Keratinocyte (primary cell): Measurements from ENCODE around the gene SUGCT.

Source experiments
- EZH2 ChIP-seq: IDR thresholded peaks from one replicate; pipeline ENCODE4 v1.6.1; 2012; ENCODE audit warnings: inconsistent platforms, mild to moderate bottlenecking, low read length, moderate library complexity
- TF ChIP-seq, protein P1 (sequence below), 3 experiments: IDR thresholded peaks in 1 of 3; conservative IDR thresholded peaks in 1 of 3; optimal IDR thresholded peaks in 1 of 3; 2 replicates in 2 of 3; 3 replicates in 1 of 3; pipeline versions ENCODE3 to v1.5.1; 2011; ENCODE audit warnings: low read length in 3 of 3, mild to moderate bottlenecking in 3 of 3, moderate library complexity in 2 of 3, control low read depth in 1 of 3, inconsistent platforms in 1 of 3; ENCODE audit not compliant: insufficient read depth in 2 of 3; ENCODE audit errors: extremely low read depth in 1 of 3

DNA sequence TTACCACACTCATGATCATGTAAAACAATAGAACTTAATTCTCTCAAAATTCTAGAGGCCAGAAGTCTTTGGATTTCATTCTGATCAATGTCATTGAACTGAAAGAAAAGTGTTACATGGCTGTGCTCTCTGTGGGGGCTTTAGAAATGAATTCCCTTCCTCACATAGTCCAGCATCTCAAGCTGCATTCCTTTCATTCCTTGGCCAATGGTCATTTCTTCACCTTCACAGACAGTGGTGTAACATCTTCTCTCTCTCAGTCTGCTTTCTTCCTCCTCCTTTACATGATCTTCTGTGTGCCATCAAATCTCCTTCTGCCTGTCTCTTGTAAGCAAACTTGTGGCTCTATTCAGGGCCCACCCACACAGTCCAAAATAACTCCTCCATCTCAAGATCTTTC lies 735.3 kb downstream of the SUGCT start:
- TF ChIP-seq, protein P1, sequence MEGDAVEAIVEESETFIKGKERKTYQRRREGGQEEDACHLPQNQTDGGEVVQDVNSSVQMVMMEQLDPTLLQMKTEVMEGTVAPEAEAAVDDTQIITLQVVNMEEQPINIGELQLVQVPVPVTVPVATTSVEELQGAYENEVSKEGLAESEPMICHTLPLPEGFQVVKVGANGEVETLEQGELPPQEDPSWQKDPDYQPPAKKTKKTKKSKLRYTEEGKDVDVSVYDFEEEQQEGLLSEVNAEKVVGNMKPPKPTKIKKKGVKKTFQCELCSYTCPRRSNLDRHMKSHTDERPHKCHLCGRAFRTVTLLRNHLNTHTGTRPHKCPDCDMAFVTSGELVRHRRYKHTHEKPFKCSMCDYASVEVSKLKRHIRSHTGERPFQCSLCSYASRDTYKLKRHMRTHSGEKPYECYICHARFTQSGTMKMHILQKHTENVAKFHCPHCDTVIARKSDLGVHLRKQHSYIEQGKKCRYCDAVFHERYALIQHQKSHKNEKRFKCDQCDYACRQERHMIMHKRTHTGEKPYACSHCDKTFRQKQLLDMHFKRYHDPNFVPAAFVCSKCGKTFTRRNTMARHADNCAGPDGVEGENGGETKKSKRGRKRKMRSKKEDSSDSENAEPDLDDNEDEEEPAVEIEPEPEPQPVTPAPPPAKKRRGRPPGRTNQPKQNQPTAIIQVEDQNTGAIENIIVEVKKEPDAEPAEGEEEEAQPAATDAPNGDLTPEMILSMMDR (optimal IDR thresholded peaks at IDR 0.05 in 1 of 3, IDR thresholded peaks at IDR 0.05 in 1 of 3, conservative IDR thresholded peaks at IDR 0.05 in 1 of 3; ENCODE audit: extremely low read depth in 1 of 3, insufficient read depth in 2 of 3, low read length in 3 of 3), result no peak
- no peak for TF ChIP-seq EZH2
